Stimulated activated naive CD8-positive, alpha-beta T cell treated with anti-CD3 and anti-CD28 coated beads, Interleukin-15, amount 100 ng/mL, for 72 hours (primary cell): ENCODE measurements around the gene TSPO2.

Experiments
- ATAC-seq: fragments of 150-1000 bp; cut with Tn5 transposase; 2 replicates; pipeline ENCODE4 v1.10.0; 2021; ENCODE audit warnings: mild to moderate bottlenecking, moderate library complexity
- DNase-seq, 2 donors: peaks; one replicate each; pipeline ENCODE4 v3.0.0; 2021 to 2022
- H3K27ac Mint-ChIP-seq, 2 donors: one replicate each; pipeline ENCODE4 v1.8.0; 2022; ENCODE audit warnings: mild to moderate bottlenecking in 2 of 2, mixed read lengths in 2 of 2, moderate library complexity in 2 of 2
- H3K27me3 Mint-ChIP-seq: one replicate; pipeline ENCODE4 v1.8.0; 2022; ENCODE audit warnings: mixed read lengths
- H3K4me1 Mint-ChIP-seq: one replicate; pipeline ENCODE4 v1.8.0; 2022; ENCODE audit warnings: mild to moderate bottlenecking, mixed read lengths
- H3K4me3 Mint-ChIP-seq, 2 donors: one replicate each; pipeline ENCODE4 v1.8.0; 2022; ENCODE audit warnings: mild to moderate bottlenecking in 2 of 2, mixed read lengths in 2 of 2, moderate library complexity in 1 of 2
- H3K9me3 Mint-ChIP-seq, 2 donors: one replicate each; pipeline ENCODE4 v1.8.0; 2022; ENCODE audit warnings: mixed read lengths in 2 of 2

The TSPO2 gene

GRCh38 chr6:41073968-41074691 lies 31.9 kb downstream of the TSPO2 start:
- Mint-ChIP-seq H3K9me3 (no peaks in the 10 kb centered on the region), H3K27me3 (no peaks in the 10 kb centered on the region)

GRCh38 chr6:41074692-41075436 lies 32.6 kb downstream of the TSPO2 start:
- Mint-ChIP-seq H3K4me1 (peaks cover 53% of the 10 kb centered on the region), H3K4me3 (peak overlapping the region; percentile 92 to 96), H3K27ac (peak overlapping the region in 1 of 2 donors; percentile 89), H3K9me3 (no peaks in the 10 kb centered on the region), H3K27me3 (no peaks in the 10 kb centered on the region)
- DNase-seq, result no peak
- ATAC-seq, result no peak

More at GRCh38 chr6:41073968-41074691, 31.9 kb downstream of the TSPO2 start:
- ATAC-seq (no peak), DNase-seq (no peak)
- H3K4me1 Mint-ChIP-seq, result peaks cover 46% of the 10 kb centered on the region
- H3K27ac Mint-ChIP-seq, result peak overlapping the region; percentile 90 to 99
- peak overlapping the region; percentile 92 to 96 for H3K4me3 Mint-ChIP-seq

GRCh38 chr6:41075651-41076626 lies 33.7 kb downstream of the TSPO2 start:
- no peaks in the 10 kb centered on the region for H3K27me3 Mint-ChIP-seq
- peak overlapping the region; percentile 24 to 96 for H3K4me3 Mint-ChIP-seq
- H3K4me1 Mint-ChIP-seq, result peaks cover 63% of the 10 kb centered on the region
- no peak for ATAC-seq
- no peaks in the 10 kb centered on the region for H3K9me3 Mint-ChIP-seq
- H3K27ac Mint-ChIP-seq, result peak overlapping the region in 1 of 2 donors; percentile 69
- no peak for DNase-seq

- peaks cover 67% of the 10 kb centered on the region for H3K4me1 Mint-ChIP-seq
- H3K9me3 Mint-ChIP-seq, result no peaks in the 10 kb centered on the region
- no peaks in the 10 kb centered on the region for H3K27me3 Mint-ChIP-seq
- ATAC-seq (no peak), DNase-seq (no peak)
- H3K27ac Mint-ChIP-seq, result no peak overlapping the region
- no peak overlapping the region for H3K4me3 Mint-ChIP-seq
These were observed 35.3 kb downstream of the TSPO2 start for GRCh38 chr6:41077536-41077935.

- Mint-ChIP-seq H3K9me3 (no peaks in the 10 kb centered on the region), H3K4me3 (no peak overlapping the region), H3K4me1 (peaks cover 71% of the 10 kb centered on the region), H3K27ac (no peak overlapping the region), H3K27me3 (no peaks in the 10 kb centered on the region)
- ATAC-seq (no peak), DNase-seq (no peak)
These were observed 35.8 kb downstream of the TSPO2 start for GRCh38 chr6:41078101-41078500.

GRCh38 chr6:41079080-41079479 lies 36.8 kb downstream of the TSPO2 start:
- peaks cover 68% of the 10 kb centered on the region for H3K4me1 Mint-ChIP-seq
- ATAC-seq (no peak), DNase-seq (no peak)
- no peak overlapping the region for H3K4me3 Mint-ChIP-seq
- H3K9me3 Mint-ChIP-seq, result no peaks in the 10 kb centered on the region
- H3K27ac Mint-ChIP-seq, result no peak overlapping the region
- no peaks in the 10 kb centered on the region for H3K27me3 Mint-ChIP-seq

GRCh38 chr6:41080621-41081020 lies 38.4 kb downstream of the TSPO2 start:
- no peaks in the 10 kb centered on the region for H3K9me3 Mint-ChIP-seq
- H3K27me3 Mint-ChIP-seq, result no peaks in the 10 kb centered on the region
- H3K4me1 Mint-ChIP-seq, result peaks cover 52% of the 10 kb centered on the region
- ATAC-seq, result peak; percentile 68
- no peak for DNase-seq
- H3K4me3 Mint-ChIP-seq, result peak overlapping the region; percentile 54 to 69
- H3K27ac Mint-ChIP-seq, result peak overlapping the region in 1 of 2 donors; percentile 76

GRCh38 chr6:41083072-41083471 lies 40.8 kb downstream of the TSPO2 start:
- Mint-ChIP-seq H3K9me3 (no peaks in the 10 kb centered on the region), H3K27ac (no peak overlapping the region), H3K27me3 (no peaks in the 10 kb centered on the region), H3K4me1 (peaks cover 36% of the 10 kb centered on the region), H3K4me3 (no peak overlapping the region)
- ATAC-seq (no peak), DNase-seq (no peak)

- H3K4me1 Mint-ChIP-seq, result peaks cover 21% of the 10 kb centered on the region
- ATAC-seq (no peak), DNase-seq (no peak)
These were observed 42.9 kb downstream of the TSPO2 start for GRCh38 chr6:41085182-41085581.

GRCh38 chr6:41088451-41088850 lies 46.2 kb downstream of the TSPO2 start:
- DNase-seq, result no peak
- ATAC-seq, result no peak
- no peaks in the 10 kb centered on the region for H3K4me1 Mint-ChIP-seq
- no peaks in the 10 kb centered on the region for H3K9me3 Mint-ChIP-seq
- no peak overlapping the region for H3K4me3 Mint-ChIP-seq
- H3K27me3 Mint-ChIP-seq, result no peaks in the 10 kb centered on the region
- H3K27ac Mint-ChIP-seq, result no peak overlapping the region

More at GRCh38 chr6:41085182-41085581, 42.9 kb downstream of the TSPO2 start:
- Mint-ChIP-seq H3K27me3 (no peaks in the 10 kb centered on the region), H3K27ac (no peak overlapping the region), H3K9me3 (no peaks in the 10 kb centered on the region), H3K4me3 (no peak overlapping the region)

GRCh38 chr6:41090841-41091761 lies 48.8 kb downstream of the TSPO2 start:
- DNase-seq, result no peak
- Mint-ChIP-seq H3K27me3 (no peaks in the 10 kb centered on the region), H3K9me3 (no peaks in the 10 kb centered on the region), H3K27ac (peak overlapping the region in 1 of 2 donors; percentile 74), H3K4me1 (no peaks in the 10 kb centered on the region), H3K4me3 (no peak overlapping the region)
- ATAC-seq, result no peak

GRCh38 chr6:41092421-41093140 lies 50.3 kb downstream of the TSPO2 start:
- DNase-seq, result no peak
- Mint-ChIP-seq H3K4me3 (no peak overlapping the region), H3K9me3 (no peaks in the 10 kb centered on the region), H3K27me3 (no peaks in the 10 kb centered on the region), H3K27ac (no peak overlapping the region), H3K4me1 (no peaks in the 10 kb centered on the region)
- no peak for ATAC-seq

GRCh38 chr6:41093729-41094128 lies 51.5 kb downstream of the TSPO2 start:
- no peak overlapping the region for H3K4me3 Mint-ChIP-seq
- H3K27me3 Mint-ChIP-seq, result no peaks in the 10 kb centered on the region
- ATAC-seq, result no peak
- H3K9me3 Mint-ChIP-seq, result no peaks in the 10 kb centered on the region
- H3K27ac Mint-ChIP-seq, result no peak overlapping the region
- H3K4me1 Mint-ChIP-seq, result peaks cover 8% of the 10 kb centered on the region
- no peak for DNase-seq
